Rectal smooth muscle tissue (tissue), 1 donor: ENCODE measurements around the gene PTPRO.

Source experiments
- H3K27ac ChIP-seq: one replicate; pipeline ENCODE4 v1.7.0; 2013; ENCODE audit warnings: low read depth, low read length, inconsistent platforms
- H3K27me3 ChIP-seq: one replicate; pipeline ENCODE4 v1.7.0; 2013; ENCODE audit warnings: low read length; ENCODE audit not compliant: control insufficient read depth, insufficient read depth
- H3K36me3 ChIP-seq: one replicate; pipeline ENCODE4 v1.7.0; 2013; ENCODE audit warnings: low read length; ENCODE audit not compliant: control insufficient read depth, insufficient read depth
- H3K4me1 ChIP-seq: one replicate; pipeline ENCODE4 v1.7.0; 2013; ENCODE audit warnings: low read length; ENCODE audit not compliant: control insufficient read depth, insufficient read depth
- H3K4me3 ChIP-seq: one replicate; pipeline ENCODE4 v1.7.0; 2013; ENCODE audit warnings: low read length
- H3K9ac ChIP-seq: one replicate; pipeline ENCODE4 v1.7.0; 2013; ENCODE audit warnings: low read length

PTPRO gene

GRCh38 chr12:15556411-15557102 is 234.2 kb downstream of the PTPRO start:
- no peaks in the 10 kb centered on the region for H3K4me1 ChIP-seq
- no peak overlapping the region for H3K9ac ChIP-seq
- H3K27me3 ChIP-seq: no peaks in the 10 kb centered on the region
- no peak overlapping the region for H3K4me3 ChIP-seq
- H3K27ac ChIP-seq: no peak overlapping the region
- H3K36me3 ChIP-seq: no peaks in the 10 kb centered on the region

- Histone ChIP-seq H3K27ac (no peak overlapping the region), H3K27me3 (no peaks in the 10 kb centered on the region), H3K36me3 (no peaks in the 10 kb centered on the region), H3K4me1 (no peaks in the 10 kb centered on the region), H3K9ac (no peak overlapping the region), H3K4me3 (no peak overlapping the region)
Measured at GRCh38 chr12:15558915-15559528, 236.7 kb downstream of the PTPRO start.

- no peaks in the 10 kb centered on the region for H3K36me3 ChIP-seq
- H3K27me3 ChIP-seq: no peaks in the 10 kb centered on the region
- no peaks in the 10 kb centered on the region for H3K4me1 ChIP-seq
- H3K9ac ChIP-seq: no peak overlapping the region
- H3K4me3 ChIP-seq: no peak overlapping the region
- no peak overlapping the region for H3K27ac ChIP-seq
Measured at GRCh38 chr12:15561396-15561795, 239.1 kb downstream of the PTPRO start.

GRCh38 chr12:15562263-15562662 is 240.0 kb downstream of the PTPRO start:
- no peaks in the 10 kb centered on the region for H3K4me1 ChIP-seq
- no peaks in the 10 kb centered on the region for H3K27me3 ChIP-seq
- H3K27ac ChIP-seq: no peak overlapping the region
- no peak overlapping the region for H3K9ac ChIP-seq
- no peaks in the 10 kb centered on the region for H3K36me3 ChIP-seq
- no peak overlapping the region for H3K4me3 ChIP-seq

GRCh38 chr12:15563663-15564062 is 241.4 kb downstream of the PTPRO start:
- H3K36me3 ChIP-seq: no peaks in the 10 kb centered on the region
- H3K4me1 ChIP-seq: no peaks in the 10 kb centered on the region
- peak overlapping the region; percentile 27 for H3K4me3 ChIP-seq
- H3K27ac ChIP-seq: no peak overlapping the region
- no peaks in the 10 kb centered on the region for H3K27me3 ChIP-seq
- H3K9ac ChIP-seq: no peak overlapping the region

- H3K27ac ChIP-seq: no peak overlapping the region
- no peaks in the 10 kb centered on the region for H3K27me3 ChIP-seq
- H3K9ac ChIP-seq: no peak overlapping the region
- no peaks in the 10 kb centered on the region for H3K36me3 ChIP-seq
- H3K4me3 ChIP-seq: no peak overlapping the region
- no peaks in the 10 kb centered on the region for H3K4me1 ChIP-seq
Measured at GRCh38 chr12:15574353-15574752, 252.0 kb downstream of the PTPRO start.

GRCh38 chr12:15575671-15576541 is 253.6 kb downstream of the PTPRO start:
- Histone ChIP-seq H3K4me3 (no peak overlapping the region), H3K36me3 (no peaks in the 10 kb centered on the region), H3K27me3 (no peaks in the 10 kb centered on the region), H3K27ac (no peak overlapping the region), H3K9ac (no peak overlapping the region), H3K4me1 (no peaks in the 10 kb centered on the region)

- no peak overlapping the region for H3K4me3 ChIP-seq
- no peak overlapping the region for H3K9ac ChIP-seq
- no peaks in the 10 kb centered on the region for H3K4me1 ChIP-seq
- no peaks in the 10 kb centered on the region for H3K27me3 ChIP-seq
- H3K36me3 ChIP-seq: no peaks in the 10 kb centered on the region
- H3K27ac ChIP-seq: no peak overlapping the region
Measured at GRCh38 chr12:15580431-15580830, 258.1 kb downstream of the PTPRO start.

- Histone ChIP-seq H3K9ac (no peak overlapping the region), H3K27ac (no peak overlapping the region), H3K27me3 (no peaks in the 10 kb centered on the region), H3K4me3 (no peak overlapping the region), H3K36me3 (no peaks in the 10 kb centered on the region), H3K4me1 (no peaks in the 10 kb centered on the region)
Measured at GRCh38 chr12:15581006-15581405, 258.7 kb downstream of the PTPRO start.

- Histone ChIP-seq H3K4me3 (no peak overlapping the region), H3K4me1 (no peaks in the 10 kb centered on the region), H3K9ac (no peak overlapping the region), H3K27me3 (no peaks in the 10 kb centered on the region), H3K36me3 (no peaks in the 10 kb centered on the region), H3K27ac (no peak overlapping the region)
Measured at GRCh38 chr12:15583804-15584203, 261.5 kb downstream of the PTPRO start.

GRCh38 chr12:15584366-15585041 is 262.2 kb downstream of the PTPRO start:
- H3K4me3 ChIP-seq: no peak overlapping the region

GRCh38 chr12:15589328-15590032 is 267.2 kb downstream of the PTPRO start:
- H3K4me1 ChIP-seq: no peaks in the 10 kb centered on the region
- no peak overlapping the region for H3K9ac ChIP-seq
- H3K4me3 ChIP-seq: no peak overlapping the region
- H3K27me3 ChIP-seq: no peaks in the 10 kb centered on the region
- no peak overlapping the region for H3K27ac ChIP-seq
- H3K36me3 ChIP-seq: no peaks in the 10 kb centered on the region

More at GRCh38 chr12:15584366-15585041, 262.2 kb downstream of the PTPRO start:
- Histone ChIP-seq H3K36me3 (no peaks in the 10 kb centered on the region), H3K27ac (no peak overlapping the region), H3K27me3 (no peaks in the 10 kb centered on the region), H3K9ac (no peak overlapping the region), H3K4me1 (no peaks in the 10 kb centered on the region)
